Testis (tissue), 2 donors: Measurements from ENCODE around the gene CREB3L2.

Experiments
- POLR2A ChIP-seq: fragments of 450-650 bp; IDR thresholded peaks from one replicate; pipeline ENCODE4 v1.6.1; 2017; ENCODE audit warnings: antibody characterized with exemption, mild to moderate bottlenecking, moderate library complexity
- TF ChIP-seq, protein P1 (sequence below), 3 experiments: fragments of 450-650 bp in 2 of 3; fragments of 200-600 bp in 1 of 3; sonication (generic) in 1 of 3; IDR thresholded peaks; one replicate each; pipeline ENCODE4 v1.5.1; 2016 to 2019; ENCODE audit warnings: antibody characterized with exemption in 3 of 3, mild to moderate bottlenecking in 2 of 3, moderate library complexity in 1 of 3

DNA sequence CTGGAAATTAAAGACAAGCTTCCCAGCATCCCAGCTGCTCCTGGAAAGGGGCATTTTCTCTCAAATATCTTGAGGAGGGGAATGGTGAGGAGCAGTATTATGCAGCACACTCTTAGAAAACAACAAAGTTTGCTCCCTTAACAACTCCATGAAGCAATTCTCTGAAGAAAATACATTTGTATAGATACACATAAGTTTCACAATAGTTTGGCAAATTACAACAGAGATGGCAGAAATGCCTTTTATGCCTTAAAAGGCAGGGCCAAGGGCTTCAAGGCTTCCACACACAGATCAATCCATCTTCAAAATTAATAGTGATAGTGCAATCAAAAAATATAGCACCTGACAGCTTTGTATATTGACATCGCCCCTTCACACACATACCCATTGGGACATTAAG lies 167.3 kb downstream of the CREB3L2 start:
- TF ChIP-seq, protein P1, sequence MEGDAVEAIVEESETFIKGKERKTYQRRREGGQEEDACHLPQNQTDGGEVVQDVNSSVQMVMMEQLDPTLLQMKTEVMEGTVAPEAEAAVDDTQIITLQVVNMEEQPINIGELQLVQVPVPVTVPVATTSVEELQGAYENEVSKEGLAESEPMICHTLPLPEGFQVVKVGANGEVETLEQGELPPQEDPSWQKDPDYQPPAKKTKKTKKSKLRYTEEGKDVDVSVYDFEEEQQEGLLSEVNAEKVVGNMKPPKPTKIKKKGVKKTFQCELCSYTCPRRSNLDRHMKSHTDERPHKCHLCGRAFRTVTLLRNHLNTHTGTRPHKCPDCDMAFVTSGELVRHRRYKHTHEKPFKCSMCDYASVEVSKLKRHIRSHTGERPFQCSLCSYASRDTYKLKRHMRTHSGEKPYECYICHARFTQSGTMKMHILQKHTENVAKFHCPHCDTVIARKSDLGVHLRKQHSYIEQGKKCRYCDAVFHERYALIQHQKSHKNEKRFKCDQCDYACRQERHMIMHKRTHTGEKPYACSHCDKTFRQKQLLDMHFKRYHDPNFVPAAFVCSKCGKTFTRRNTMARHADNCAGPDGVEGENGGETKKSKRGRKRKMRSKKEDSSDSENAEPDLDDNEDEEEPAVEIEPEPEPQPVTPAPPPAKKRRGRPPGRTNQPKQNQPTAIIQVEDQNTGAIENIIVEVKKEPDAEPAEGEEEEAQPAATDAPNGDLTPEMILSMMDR (IDR thresholded peaks at IDR 0.05) = no peak
- no peak for TF ChIP-seq POLR2A
